Osteocyte (in vitro differentiated cells): ENCODE data around the gene C2CD2. TPM values are rescaled to one million over a fixed set of nuclear protein-coding genes. Genes with fewer than 3 reads are reported as not detected.

Experiments used
- DNase-seq: peaks from one replicate; pipeline ENCODE4 v3.0.0; 2021; ENCODE audit warnings: mixed read lengths; ENCODE audit not compliant: unreplicated experiment; ENCODE audit errors: extremely low spot score
- H3K27ac Mint-ChIP-seq: one replicate; pipeline ENCODE4 v1.8.0; 2021; ENCODE audit warnings: mild to moderate bottlenecking, mixed read lengths; ENCODE audit not compliant: unreplicated experiment
- H3K27me3 Mint-ChIP-seq: one replicate; pipeline ENCODE4 v1.8.0; 2021; ENCODE audit warnings: mixed read lengths; ENCODE audit not compliant: unreplicated experiment
- H3K36me3 Mint-ChIP-seq: one replicate; pipeline ENCODE4 v1.8.0; 2021; ENCODE audit warnings: mixed read lengths; ENCODE audit not compliant: unreplicated experiment
- H3K4me1 Mint-ChIP-seq: one replicate; pipeline ENCODE4 v1.8.0; 2021; ENCODE audit warnings: mixed read lengths; ENCODE audit not compliant: unreplicated experiment
- H3K4me3 Mint-ChIP-seq: one replicate; pipeline ENCODE4 v1.8.0; 2021; ENCODE audit warnings: mild to moderate bottlenecking, moderate library complexity, mixed read lengths; ENCODE audit not compliant: unreplicated experiment
- H3K9me3 Mint-ChIP-seq: one replicate; pipeline ENCODE4 v1.8.0; 2021; ENCODE audit warnings: mixed read lengths; ENCODE audit not compliant: unreplicated experiment
- CTCF ChIP-seq: fragments of 200-600 bp; sonication (generic); IDR thresholded peaks from 2 replicates; pipeline ENCODE4 v1.5.0; 2021; ENCODE audit warnings: antibody characterized with exemption, mild to moderate bottlenecking, moderate library complexity
- total RNA-seq: library from RNA; stranded (reverse); gene quantifications from 2 replicates; pipeline ENCODE4 v1.2.1, GENCODE V29; 2021

The C2CD2 gene
- total RNA-seq, 1 donor from 2014 or later: 19.4 TPM

DNA sequence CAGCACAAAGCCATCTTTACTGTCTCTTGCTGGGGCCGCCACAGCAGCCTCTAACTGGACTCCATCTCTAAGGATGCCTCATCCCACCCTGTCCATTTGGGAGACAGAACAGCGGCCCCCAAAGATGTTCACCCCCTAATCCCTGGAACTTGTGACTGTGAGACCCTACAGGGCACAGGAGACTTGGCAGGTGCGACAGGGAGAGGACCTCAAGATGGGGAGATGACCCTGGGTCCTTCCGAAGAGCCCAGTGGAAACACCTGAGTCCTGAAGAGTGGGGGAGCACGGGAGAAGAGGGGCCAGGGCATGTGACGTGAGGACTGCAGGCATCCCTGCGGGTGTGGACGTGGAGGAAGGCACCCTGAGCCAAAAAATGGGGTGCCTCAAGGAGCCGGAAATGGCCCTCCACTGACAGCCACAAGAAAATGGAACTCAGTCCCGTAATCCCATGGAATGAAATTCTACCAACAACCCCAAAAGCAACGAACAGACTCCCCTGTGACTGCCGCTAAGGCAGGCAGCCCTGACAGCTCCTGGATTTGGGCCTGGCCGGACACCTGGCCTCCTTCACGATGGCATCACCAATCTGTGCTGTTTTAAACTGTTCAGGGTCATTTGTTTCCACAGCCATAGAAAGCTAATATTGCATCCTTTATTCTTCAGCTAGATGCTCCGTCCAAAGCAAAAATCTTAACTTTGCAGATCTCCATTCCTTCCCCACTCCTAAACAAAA, 34.0 kb downstream of the C2CD2 start:
- no peaks in the 10 kb centered on the region for H3K9me3 Mint-ChIP-seq
- no peak for TF ChIP-seq CTCF
- no peak overlapping the region for H3K27ac Mint-ChIP-seq
- H3K4me3 Mint-ChIP-seq: no peak overlapping the region
- no peak for DNase-seq
- H3K27me3 Mint-ChIP-seq: no peaks in the 10 kb centered on the region
- peaks cover 16% of the 10 kb centered on the region for H3K36me3 Mint-ChIP-seq
- H3K4me1 Mint-ChIP-seq: peaks cover 20% of the 10 kb centered on the region

DNA sequence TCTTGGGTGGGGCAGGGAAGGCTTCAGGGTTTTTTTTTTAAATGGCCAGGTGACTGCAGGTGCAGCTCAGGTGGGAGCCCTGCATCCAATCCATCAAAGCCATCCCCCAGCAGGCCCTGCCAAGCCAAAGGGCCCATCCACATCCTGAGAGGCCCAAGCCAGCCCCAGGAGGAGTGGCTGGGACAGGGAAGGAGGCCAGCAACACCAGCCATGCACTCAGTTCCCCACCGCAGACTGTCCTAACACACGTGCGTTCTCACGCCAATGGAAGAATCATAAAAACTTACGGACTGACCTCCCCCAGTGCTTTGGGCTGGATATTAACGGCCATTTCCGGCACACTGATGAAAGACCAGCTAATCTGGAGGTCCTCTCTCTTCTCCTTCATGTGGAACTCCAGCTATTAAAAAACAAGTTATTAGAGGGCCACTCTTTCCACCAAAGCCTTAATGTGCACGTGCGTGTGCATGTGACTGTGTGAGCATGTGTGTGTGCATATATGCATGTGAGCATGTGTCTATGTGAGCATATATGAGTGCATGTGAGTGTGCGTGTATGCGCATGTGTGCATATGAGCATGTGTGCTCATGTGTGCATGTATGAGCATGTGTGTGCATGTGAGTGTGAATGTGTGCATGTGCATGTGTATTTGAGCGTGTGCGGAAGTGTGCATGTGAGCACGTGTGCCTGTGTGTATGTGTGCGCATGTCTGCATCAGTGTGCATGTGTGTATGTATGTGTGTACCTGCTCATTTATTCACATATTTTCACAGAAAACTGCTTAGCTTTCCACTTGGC, 35.1 kb downstream of the C2CD2 start:
- H3K36me3 Mint-ChIP-seq: peaks cover 18% of the 10 kb centered on the region

GRCh38 chr21:41917531-41917930, 36.3 kb downstream of the C2CD2 start:
- no peak overlapping the region for H3K4me3 Mint-ChIP-seq
- H3K4me1 Mint-ChIP-seq: no peaks in the 10 kb centered on the region
- H3K36me3 Mint-ChIP-seq: peaks cover 21% of the 10 kb centered on the region
- H3K27me3 Mint-ChIP-seq: no peaks in the 10 kb centered on the region
- H3K27ac Mint-ChIP-seq: no peak overlapping the region
- no peak for DNase-seq
- no peak for TF ChIP-seq CTCF
- no peaks in the 10 kb centered on the region for H3K9me3 Mint-ChIP-seq

More for the DNA sequence above, 35.1 kb downstream of the C2CD2 start:
- Mint-ChIP-seq H3K4me1 (peaks cover 10% of the 10 kb centered on the region), H3K9me3 (no peaks in the 10 kb centered on the region), H3K27me3 (no peaks in the 10 kb centered on the region), H3K4me3 (no peak overlapping the region), H3K27ac (no peak overlapping the region)
- no peak for DNase-seq
- TF ChIP-seq CTCF: no peak

GRCh38 chr21:41916888-41917433, 36.9 kb downstream of the C2CD2 start:
- Mint-ChIP-seq H3K36me3 (peaks cover 23% of the 10 kb centered on the region), H3K4me3 (no peak overlapping the region), H3K4me1 (no peaks in the 10 kb centered on the region), H3K9me3 (no peaks in the 10 kb centered on the region), H3K27me3 (no peaks in the 10 kb centered on the region), H3K27ac (no peak overlapping the region)
- no peak for DNase-seq
- no peak for TF ChIP-seq CTCF

DNA sequence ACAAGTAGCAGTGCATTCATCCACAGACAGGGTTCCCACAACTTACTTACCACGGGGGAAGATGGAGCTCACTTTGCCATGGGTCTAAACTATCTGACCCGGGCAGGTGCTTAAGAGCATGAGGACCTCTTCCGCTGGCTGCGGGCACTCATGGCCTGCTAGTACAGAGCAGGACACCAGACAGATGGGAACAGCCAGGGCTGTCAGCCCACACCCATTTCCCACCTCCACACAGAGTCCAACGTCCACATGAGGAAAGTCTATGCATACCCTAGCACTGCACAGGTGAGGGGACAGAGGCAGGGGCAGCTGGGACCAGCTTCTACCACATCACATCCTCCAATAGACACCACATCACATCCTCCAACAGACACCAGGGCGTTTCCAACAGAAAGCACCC, 38.9 kb downstream of the C2CD2 start:
- no peak for TF ChIP-seq CTCF
- H3K9me3 Mint-ChIP-seq: no peaks in the 10 kb centered on the region
- no peak for DNase-seq
- no peak overlapping the region for H3K4me3 Mint-ChIP-seq
- H3K27ac Mint-ChIP-seq: no peak overlapping the region
- H3K4me1 Mint-ChIP-seq: no peaks in the 10 kb centered on the region
- no peaks in the 10 kb centered on the region for H3K27me3 Mint-ChIP-seq
- peaks cover 29% of the 10 kb centered on the region for H3K36me3 Mint-ChIP-seq
